ENCODE data around the gene CYP4B1.
"Not testable (repeated sequence)": the region's sequence is repeated elsewhere in the genome, so short reads cannot be mapped to it uniquely, and the experiment has no call there.

Gene CYP4B1

DNA sequence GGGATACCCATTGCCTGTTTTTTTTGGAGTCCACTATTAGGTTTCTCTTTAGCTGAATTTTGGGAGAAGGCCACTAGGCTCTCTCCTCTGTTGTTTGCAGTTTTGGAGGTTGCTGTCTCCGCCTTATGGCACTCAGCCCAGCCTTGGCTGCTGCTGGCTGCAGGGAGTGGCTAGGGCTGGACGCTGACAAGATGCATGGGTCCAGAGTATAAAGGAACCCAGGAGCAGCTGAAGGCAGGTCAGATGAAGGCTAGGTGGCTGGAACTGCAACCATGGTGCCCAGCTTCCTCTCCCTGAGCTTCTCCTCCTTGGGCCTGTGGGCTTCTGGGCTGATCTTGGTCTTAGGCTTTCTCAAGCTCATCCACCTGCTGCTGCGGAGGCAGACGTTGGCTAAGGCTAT lies at the start of gene CYP4B1:
CYP4B1 (plus strand) TSS at position 237 of the 400 bp plus-strand sequence; CDS start at position 273, 36 bp downstream.
- DNase-seq, result no peak

DNA sequence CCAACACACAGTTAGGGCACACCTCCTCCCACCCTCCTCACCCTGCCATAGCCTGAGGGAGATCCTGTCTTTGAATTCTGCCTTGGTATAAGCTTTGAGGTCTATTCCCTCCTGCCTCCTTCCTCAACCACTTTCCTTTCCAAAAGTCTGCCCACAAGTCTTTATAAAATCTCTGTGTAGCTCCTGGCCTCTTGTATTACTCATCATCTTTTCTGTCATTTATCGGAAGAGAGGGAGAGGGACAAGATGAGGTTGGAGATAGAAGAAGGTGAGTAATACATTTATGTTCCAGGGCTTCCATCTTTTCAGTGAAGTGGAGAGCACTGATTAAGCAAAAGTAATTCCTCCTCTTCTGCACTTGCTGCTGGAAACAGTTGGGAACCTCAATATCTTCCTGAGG lies 49.4 kb upstream of the CYP4B1 start:
- DNase-seq, result no peak

DNA sequence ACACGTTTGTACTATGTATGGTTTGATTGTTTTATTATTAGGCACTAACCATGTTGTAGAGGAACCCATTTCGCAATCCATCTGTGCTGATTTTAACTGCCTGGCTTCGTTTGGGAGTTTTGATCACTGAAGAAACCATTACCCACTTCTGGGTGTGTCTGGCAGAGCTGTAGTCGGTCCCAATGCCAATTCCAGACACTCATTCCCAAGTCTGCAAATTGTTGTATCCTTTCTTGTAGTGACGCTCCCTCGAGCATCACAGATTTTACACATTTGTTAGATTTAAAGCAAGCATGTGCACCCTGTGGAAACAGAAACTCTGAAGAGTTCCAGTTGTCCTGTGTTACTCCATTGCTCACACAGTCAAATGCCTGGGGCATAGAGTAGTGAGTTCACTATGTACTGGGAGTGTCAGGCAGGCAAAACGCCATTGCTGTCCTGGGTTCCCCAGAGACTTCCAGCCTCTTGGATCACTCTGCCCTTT lies 48.9 kb upstream of the CYP4B1 start:
- DNase-seq, result no peak

DNA sequence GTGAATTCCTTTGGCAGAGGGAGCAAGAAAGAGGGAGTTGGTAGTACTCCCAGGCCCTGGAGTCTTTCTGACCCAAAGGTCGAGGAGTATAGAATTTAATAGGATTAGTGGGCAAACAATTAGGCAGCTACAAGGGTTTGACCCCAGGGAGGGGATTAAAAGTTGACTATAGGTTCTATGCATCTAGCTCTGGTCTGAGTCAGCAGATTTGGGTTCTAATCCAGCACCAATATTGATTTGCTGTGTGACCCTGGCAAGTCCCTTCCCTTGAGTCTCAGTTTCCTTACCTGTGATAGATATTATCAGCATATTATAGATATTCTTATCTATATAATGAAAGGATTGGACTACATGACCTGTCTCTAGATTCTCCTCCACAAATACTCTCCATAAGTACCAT lies 44.9 kb upstream of the CYP4B1 start:
- DNase-seq, result no peak

DNA sequence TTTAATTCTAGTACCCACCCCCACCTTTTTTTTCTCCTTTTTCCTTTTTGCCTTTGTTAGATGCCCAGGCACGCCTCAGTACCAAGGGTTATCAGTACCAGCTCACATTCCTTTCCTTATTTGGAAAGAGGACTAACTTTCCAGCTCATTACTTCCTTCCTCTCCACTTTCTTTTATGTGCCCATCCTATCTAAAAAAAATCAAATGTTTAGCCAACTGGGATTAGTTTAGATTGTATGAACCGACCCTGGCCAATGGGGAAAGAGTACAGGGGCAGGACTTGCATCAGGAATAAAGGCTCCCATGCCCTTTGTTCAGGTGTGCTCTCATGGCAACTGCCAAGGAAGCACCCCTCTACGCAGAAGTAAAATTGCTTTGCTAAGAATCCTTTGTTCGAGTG lies 44.1 kb upstream of the CYP4B1 start:
- not testable (repeated sequence) for DNase-seq

DNA sequence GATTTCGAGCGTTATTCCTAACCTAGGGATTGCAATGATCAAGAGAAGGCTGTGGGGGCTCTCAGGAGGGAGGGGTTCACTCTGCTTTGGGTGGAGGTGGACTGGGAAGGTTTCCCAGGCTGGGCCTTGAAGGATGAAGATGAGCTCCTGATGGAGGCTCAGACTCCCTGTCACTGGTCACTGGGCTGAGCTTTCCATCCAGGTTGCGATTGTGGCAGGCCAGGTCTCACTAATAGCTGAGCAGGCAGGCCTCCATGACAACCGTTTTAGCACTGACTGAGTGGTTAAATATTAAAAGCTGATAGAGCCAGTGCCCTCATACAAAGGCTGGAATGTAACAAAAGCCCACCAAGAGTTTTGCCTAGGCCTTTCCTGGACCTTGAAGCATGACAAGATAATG lies 43.7 kb upstream of the CYP4B1 start:
- no peak for DNase-seq

DNA sequence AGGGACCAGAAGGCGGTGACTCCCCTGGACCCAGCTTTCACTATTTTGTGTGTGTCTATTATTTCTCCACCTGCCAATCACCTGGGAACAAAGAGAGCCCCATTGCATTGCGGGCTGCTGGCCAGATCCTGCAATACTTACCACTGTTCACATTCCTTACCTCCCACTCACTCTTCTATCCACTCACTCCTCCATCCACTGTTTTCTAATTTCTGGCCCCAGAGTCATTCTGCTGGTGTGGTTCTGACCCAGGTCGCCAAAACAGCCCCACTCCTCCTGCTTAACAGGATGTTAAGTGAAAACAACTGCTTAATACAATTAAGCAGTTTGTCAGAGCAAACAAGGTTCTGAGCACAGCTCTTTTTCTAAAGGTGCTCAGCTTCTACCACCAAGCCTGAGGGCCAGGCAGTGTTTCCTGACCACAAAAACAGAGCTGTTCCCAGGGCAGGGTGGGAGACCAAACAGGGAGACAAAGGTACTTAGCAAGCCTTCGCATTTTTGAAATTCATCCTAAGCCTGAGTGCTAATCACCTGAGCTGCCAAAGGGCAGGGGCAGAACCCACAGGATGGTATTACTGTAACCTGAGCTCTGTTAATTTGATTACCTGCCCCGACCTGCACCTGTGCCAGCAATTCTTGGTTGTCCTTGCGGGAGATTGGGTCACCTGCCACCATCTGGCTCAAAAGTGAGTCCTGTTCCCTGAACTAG lies 41.4 kb upstream of the CYP4B1 start:
- DNase-seq, result no peak

DNA sequence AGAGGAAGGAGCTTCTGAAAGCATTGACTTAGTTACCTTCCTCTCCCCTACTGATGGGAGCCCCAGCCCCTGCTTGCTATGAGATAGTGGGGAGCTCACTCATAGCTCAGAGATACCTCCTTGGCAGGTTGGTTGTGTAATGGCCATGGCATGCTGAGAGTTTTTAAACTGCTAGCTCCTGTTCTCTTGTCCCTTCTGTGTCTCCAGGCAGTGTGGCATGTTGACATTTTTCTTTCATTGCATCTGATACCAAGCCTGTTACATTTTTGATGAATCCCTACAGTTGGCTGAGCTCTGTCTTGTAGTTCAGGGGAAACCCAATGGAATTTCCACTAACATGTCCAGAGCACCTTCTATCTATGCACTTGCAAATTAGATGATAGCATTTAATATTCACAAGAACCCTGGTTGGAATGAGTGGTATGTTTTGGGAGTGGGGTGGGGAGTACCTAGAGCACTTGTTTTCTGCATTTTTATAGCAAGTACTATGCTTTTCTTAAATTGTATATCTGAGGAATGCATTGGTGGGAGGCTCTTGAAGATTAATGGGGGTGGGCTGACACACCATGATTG lies 40.8 kb upstream of the CYP4B1 start:
- DNase-seq, result no peak

DNA sequence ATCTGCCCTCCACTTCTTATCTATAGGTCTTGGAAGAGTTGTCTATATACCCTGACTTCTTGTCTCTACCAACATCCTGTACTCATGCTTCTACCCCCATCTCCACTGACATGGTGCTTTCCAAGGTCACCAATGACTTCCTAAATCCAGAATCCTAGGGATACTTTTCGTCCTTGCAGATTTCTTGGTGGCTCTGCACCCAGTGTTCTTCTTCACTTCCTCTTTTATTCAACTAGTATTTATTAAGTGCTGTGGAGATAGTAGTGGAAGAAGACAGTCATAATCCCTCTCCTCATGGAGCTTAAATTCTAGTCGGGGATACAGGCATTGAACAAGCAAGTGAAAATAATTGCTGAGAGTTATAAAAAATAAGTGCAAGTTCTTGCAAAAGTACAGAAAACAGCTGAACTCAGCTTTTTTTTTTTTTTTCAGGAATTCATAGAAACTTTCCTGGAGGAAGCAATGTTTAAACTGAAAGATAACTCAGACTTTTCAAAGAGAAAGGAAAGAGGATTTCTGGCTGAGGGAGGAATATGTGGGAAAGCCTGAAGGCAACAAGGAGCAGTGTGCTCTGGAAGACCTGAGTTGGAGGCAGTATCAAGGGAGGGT lies 38.2 kb upstream of the CYP4B1 start:
- no peak for DNase-seq

DNA sequence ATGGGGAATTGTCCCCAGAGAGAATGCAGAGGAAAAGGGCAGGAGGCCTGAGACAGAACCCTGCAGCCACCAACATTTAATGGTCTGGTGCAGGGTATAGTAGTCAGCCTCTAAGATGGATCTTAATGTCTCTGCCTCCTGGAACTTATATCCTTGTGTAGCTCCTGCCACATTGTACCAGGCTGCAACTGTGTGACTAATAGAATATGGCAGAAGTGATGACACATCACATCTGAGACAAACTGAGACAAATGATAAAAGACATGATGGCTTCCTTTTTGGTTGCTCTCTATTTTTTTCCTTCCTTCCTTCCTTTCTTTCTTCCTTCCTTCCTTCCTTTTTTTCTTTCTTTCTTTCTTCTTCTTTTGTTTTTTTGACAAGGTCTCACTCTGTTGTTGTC lies 37.1 kb upstream of the CYP4B1 start:
- DNase-seq, result no peak

DNA sequence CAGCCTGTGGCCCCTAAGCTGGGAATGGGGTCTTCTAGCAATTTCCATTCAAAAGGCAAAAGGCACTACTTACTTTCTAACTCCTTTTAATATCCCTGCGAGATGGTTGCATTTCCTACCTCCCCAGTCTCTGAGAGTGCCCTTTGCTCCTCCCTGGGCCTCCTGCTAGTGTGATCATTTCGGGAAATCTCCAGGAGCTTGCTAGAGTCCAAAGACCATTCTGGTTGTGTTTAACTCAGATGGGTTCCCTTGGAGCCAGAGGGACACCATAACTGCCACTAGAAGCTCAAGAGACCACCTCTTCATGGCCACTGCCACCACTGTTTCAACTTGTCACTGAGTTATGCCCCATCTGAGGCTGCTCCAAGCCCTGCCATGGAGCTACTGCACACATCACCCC lies 34.4 kb upstream of the CYP4B1 start:
- no peak for DNase-seq

DNA sequence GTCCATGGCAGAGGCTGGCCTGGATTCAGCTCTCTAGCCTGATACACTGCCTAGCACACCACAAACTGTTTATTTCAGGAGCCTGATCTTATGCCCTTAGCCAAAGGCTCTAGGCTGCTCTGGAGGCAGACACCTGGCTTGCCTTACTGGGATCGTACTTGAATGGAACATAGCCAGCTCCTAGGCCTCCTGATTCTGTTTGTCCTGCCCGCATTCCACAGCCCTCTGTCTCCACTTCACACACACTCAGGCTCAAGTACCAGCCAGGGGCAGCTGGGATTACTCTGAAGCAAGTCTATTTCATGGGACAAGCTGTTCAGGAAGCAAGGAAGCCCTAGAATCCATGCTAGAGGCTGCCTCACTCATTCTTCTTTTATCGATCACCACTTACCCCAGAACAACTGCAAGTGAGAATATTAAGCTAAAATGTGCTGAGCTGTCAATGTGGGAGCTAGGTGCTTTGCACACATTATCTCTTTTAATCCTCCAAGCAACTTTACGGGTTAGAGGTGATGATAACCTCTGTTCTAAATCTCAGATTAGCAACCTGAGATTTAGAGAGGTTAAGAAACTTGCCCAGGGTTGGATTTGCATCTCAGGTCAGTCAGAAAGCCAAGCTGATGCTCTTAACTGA lies 31.1 kb upstream of the CYP4B1 start:
- no peak for DNase-seq

DNA sequence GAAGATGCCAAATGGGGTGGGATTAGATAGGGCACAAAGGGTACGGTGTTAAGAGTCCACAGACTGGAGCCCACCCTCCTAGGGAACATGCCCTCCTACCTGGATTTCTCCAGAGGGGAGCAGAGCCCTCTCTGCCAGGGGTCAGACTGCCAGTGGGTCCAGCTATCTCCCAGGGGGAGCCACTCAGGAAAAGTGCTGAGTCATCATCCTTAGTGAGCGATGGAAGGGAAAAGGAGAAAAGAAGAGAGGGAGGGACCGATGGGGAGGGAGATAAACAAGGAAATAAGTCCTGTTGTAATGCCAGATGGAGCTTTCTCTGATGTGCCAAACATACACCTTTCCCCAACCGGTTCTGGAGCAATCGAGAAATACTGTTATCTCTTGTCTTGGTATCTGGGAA lies 30.4 kb upstream of the CYP4B1 start:
- DNase-seq, result no peak

DNA sequence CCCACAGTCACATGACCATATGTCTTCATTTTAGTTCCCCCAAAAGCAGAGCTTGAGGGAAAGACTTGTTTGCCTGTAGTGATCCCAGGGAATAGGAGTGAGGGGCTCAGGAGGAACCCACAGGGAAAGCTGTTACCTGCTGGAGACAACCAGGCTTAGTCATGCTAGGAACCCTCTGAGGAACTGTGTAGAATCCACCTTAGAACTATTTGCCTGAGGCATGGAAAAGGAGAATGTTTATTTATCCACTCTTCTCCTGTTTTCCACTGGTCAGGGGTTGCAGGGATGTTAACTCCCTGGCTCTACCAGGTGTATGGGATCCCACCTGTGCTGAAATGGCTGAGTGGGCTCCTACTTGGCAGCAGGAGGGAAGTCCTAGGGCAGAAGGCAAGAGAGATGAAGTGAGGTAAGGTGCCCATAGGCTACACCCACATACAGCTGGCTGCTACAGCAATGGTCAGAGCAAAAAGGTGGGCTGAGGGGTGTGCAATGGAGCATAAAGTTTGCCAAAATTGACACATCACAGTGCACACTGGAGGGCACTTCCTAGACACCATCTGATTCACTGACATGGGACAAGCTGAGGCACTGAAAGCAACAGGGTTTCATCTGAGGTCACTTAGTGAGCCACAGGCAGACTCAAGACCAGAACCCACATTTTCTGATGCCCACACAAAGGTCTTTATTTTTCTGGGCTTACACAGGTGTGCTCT lies 29.7 kb upstream of the CYP4B1 start:
- DNase-seq, result no peak

DNA sequence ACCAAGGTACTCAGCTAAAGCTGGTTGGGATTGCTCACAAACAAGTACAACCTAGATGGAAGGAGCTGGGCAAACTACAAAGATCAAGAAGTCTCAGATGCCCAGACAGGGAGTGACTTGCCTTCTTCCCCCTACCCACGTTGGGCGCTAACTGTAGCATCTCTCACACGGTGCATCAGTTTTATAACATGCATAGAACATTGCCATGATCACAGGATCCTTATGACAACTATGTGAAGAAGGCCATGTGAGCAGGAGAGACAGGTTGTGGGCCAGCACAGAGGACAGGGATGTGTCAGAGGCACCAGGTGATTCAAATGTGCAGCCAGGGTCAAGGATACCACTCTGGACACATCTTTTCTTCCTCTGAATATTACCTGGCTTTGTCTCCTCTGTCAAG lies 28.3 kb upstream of the CYP4B1 start:
- DNase-seq, result no peak

DNA sequence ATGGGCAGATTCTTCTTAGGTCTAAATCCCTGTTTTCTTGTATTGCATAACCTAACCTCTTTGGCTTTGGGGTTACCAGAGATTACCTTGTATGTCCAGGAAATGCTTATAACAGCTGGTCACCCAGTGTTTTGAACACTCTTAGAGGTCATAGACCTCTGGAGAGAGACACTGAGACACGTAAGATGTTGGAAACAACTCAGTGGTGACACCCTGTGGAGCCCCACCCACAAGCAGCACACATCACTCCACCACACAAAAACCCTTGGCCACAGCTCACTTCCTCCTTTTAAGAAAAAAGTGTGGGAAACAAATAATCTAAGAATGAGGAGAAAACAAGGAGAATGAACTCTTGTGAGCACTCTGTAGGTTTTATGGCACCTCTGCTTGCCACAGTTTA lies 26.3 kb upstream of the CYP4B1 start:
- no peak for DNase-seq

DNA sequence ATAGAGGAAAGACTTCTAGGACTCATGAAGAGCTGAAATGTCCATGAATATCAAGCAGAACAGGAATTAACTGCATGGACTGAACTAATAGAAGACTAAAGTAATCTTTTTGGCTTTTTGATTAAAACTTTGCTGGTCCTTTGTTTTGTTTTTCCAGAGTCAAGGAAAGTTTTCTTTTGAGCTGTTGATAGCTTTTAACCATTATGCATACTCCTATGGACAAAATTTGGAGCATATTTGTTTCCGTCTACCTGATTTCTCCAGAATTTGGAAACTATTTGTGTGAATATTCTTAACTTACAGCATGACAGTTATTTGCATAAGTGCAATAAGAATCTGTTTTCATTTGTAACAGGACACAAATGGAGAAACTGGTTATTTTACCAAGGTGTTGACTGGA lies 24.5 kb upstream of the CYP4B1 start:
- DNase-seq, result no peak

DNA sequence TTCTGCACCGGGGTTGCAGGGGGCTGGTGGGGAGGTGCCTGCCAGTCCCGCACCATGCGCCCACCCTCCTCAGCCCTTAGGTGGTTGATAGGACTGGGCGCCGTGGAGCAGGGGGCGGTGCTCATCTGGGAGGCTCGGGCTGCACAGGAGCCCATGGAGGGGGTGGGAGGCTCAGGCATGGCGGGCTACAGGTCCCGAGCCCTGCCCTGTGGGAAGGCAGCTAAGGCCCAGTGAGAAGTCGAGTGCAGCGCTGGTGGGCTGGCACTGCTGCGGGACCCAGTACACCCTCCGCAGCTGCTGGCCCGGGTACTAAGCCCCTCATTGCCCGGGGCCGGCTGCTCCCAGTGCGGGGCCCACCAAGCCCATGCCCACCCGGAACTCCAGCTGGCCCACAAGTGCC lies 20.4 kb upstream of the CYP4B1 start:
- DNase-seq, result not testable (repeated sequence)

DNA sequence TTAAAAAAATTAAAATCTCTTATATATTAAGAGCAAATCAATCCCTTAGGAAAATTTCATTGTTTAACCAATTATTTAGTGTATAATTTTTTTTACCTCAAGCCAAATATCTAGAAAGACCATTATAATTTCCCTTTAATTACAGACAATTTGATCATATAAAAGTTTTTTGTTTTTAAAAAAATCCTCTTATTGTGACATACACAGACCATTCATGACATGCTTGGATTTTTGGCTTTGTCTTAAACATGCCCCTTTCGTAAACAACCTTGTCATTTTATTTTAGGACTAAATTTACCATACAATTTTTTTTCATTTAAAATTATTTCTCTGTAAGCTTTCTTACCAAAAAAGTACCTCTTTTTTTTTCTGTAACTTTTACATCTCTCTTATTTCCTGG lies 14.2 kb upstream of the CYP4B1 start:
- DNase-seq, result no peak

DNA sequence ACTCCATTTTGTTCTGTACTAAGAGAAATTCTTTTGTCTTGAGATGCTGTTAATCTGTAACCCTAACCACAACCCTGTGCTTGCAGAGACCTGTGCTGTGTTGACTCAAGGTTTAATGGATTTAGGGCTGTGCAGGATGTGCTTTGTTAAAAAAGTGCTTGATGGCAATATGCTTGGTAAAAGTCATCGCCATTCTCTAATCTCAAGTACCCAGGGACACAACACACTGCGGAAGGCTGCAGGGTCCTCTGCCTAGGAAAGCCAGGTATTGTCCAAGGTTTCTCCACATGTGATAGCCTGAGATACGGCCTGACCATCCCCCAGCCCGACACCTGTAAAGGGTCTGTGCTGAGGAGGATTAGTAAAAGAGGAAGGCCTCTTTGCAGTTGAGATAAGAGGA lies 10.2 kb upstream of the CYP4B1 start:
- not testable (repeated sequence) for DNase-seq

DNA sequence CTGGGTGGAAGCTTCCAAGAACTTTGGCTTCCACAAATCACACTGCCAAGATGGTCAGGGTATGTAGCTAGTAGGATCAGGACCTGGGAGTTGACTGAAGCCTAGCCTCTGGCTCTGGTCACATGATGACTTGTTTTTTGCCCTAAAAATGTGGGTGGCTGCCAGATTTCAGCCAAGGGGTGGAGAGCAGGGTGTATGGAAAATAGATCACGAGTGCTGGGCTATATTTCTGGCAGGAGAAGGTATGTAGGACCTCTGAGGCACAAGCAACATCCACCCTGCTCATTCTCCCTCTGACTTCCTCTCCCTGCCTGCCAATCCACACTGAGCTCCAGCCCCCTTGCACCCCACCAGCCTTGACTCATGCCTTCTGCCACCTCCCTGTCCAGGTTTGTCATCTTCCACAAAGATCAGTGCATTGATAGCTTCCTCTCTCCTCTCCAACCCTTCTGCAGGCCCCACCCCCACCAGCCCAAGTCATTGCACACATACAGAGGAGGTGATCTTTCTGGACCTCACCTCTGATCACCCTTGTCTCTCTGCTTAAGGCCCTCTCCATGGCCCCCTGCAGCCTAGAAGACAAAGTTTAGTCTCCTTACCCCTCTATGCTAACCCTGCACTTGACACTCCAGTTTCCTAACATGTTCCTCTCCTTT lies 8.3 kb upstream of the CYP4B1 start:
- no peak for DNase-seq

DNA sequence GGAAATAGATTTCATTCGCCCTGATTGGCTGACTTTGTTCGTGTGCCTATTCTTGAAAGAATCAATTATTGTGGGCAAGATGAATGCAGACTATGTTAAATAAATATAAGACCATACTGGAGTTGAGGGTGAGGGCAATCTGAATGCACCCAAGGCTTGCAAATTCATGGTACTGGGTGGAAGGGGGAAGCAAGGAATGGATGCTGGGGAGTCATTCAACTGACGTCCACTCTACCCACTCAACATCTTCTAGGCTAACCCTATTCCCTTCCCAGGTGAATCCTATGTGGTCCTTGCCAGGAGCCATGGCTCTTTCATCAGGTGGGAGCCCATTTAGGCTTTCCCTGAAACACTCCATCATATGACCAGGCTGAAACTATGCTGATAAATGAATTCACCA lies 5.7 kb upstream of the CYP4B1 start:
- no peak for DNase-seq
